ENCODE data around the gene ATP8B4. TPM values are rescaled to one million over a fixed set of nuclear protein-coding genes. Genes with fewer than 3 reads are reported as not detected.

Gene ATP8B4
- total RNA-seq, 1 donor from 2014 or later: 45.8 TPM

DNA sequence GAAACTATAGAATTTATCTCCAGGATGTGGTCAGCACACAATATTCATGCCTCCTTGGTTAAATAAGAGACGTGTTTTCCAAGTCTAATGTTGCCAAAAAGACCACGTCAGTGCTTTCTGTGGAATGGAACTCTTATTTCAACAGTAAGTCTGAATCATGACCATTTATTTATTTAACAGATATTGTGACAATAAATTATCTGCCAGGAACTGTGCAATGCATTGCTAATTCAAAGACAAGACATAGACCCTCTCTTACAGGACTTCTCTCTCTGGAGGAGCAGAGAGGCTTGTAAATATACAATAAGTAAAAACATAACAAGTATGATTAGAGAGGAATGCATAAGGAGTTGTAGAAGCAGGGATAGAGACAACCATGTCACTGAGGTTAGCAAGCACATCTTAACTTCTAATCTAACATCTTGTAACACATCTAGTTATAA lies 270.7 kb downstream of the ATP8B4 start:
- DNase-seq (ENCODE audit: low spot score): no peak
- Mint-ChIP-seq H3K27me3 (ENCODE audit: unreplicated experiment) (peaks cover 4% of the 10 kb centered on the region), H3K9me3 (ENCODE audit: unreplicated experiment) (peaks cover 4% of the 10 kb centered on the region)

DNA sequence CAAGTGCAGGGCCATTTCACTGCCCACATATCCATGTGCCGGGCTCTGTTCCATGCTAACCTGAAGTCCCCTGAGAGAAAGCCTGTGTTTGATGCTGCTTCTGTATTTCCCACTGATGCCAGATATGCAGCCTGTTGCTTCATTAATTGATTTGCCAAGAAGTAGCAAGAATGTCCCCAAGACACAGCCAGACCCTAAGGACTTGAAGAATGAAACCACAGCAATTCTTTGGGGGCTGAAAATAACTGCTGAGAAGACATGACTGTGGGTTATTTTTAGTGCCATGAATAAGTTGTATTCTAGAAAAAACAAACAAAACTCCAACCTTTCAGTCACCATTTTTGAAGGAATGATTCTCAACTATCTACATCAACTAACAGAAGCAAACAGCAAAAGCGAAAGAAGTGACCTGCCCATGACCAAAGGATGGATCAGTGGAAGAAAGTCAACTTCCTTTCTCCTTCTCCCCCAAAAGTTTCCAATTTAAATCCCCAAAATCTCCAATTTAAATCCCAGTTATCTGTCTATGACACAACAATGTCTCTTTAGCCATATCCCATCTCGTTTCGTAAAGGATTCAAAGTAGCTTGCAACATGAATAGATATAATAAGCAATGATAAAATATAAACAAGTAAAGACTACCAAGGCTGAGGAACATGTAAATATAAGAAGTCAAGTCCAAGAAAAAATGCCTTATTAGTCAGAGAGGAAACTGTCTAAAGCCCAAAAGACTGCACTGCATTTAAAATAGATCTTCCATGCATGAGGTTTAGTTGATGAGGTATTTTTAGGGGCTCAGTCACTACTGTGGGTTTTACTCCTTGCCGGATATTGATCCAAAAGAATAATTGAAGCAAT lies 271.4 kb downstream of the ATP8B4 start:
- TF ChIP-seq, protein P1, sequence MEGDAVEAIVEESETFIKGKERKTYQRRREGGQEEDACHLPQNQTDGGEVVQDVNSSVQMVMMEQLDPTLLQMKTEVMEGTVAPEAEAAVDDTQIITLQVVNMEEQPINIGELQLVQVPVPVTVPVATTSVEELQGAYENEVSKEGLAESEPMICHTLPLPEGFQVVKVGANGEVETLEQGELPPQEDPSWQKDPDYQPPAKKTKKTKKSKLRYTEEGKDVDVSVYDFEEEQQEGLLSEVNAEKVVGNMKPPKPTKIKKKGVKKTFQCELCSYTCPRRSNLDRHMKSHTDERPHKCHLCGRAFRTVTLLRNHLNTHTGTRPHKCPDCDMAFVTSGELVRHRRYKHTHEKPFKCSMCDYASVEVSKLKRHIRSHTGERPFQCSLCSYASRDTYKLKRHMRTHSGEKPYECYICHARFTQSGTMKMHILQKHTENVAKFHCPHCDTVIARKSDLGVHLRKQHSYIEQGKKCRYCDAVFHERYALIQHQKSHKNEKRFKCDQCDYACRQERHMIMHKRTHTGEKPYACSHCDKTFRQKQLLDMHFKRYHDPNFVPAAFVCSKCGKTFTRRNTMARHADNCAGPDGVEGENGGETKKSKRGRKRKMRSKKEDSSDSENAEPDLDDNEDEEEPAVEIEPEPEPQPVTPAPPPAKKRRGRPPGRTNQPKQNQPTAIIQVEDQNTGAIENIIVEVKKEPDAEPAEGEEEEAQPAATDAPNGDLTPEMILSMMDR (IDR thresholded peaks at IDR 0.05; ENCODE audit: unreplicated experiment): no peak
- Mint-ChIP-seq H3K36me3 (ENCODE audit: low read depth, unreplicated experiment) (peaks cover 48% of the 10 kb centered on the region), H3K4me3 (ENCODE audit: unreplicated experiment) (no peak overlapping the region), H3K27ac (ENCODE audit: unreplicated experiment) (no peak overlapping the region), H3K4me1 (ENCODE audit: unreplicated experiment) (no peaks in the 10 kb centered on the region), H3K9me3 (ENCODE audit: unreplicated experiment) (peaks cover 4% of the 10 kb centered on the region), H3K27me3 (ENCODE audit: unreplicated experiment) (peaks cover 8% of the 10 kb centered on the region)
- no peak for DNase-seq (ENCODE audit: low spot score)

More for the DNA sequence above, 270.7 kb downstream of the ATP8B4 start:
- TF ChIP-seq, protein P1 (IDR thresholded peaks at IDR 0.05; ENCODE audit: unreplicated experiment): no peak
- no peak overlapping the region for H3K27ac Mint-ChIP-seq (ENCODE audit: unreplicated experiment)
- H3K4me3 Mint-ChIP-seq (ENCODE audit: unreplicated experiment): no peak overlapping the region
- peaks cover 48% of the 10 kb centered on the region for H3K36me3 Mint-ChIP-seq (ENCODE audit: low read depth, unreplicated experiment)
- no peaks in the 10 kb centered on the region for H3K4me1 Mint-ChIP-seq (ENCODE audit: unreplicated experiment)

DNA sequence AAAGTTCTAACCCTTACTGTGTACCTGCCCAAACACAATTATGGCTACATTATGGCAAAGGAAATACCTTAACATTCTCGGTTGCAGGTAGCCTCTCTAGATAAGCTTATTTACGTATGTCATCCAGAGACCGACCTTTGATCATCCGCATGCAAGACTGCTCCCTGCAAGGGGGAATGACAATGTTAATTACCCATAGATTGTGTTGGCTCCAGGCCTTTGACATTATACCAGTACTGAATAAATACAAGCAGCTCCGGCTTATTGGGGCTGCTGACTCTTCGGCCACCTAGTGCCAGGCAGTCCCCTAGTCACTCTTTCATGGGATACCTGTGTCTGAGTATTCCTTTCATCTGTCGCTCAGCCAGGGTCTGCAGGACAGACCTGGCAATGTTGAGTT lies 274.6 kb downstream of the ATP8B4 start:
- no peaks in the 10 kb centered on the region for H3K4me1 Mint-ChIP-seq (ENCODE audit: unreplicated experiment)
- no peak for DNase-seq (ENCODE audit: low spot score)
- peaks cover 9% of the 10 kb centered on the region for H3K27me3 Mint-ChIP-seq (ENCODE audit: unreplicated experiment)
- peaks cover 57% of the 10 kb centered on the region for H3K36me3 Mint-ChIP-seq (ENCODE audit: low read depth, unreplicated experiment)
- H3K9me3 Mint-ChIP-seq (ENCODE audit: unreplicated experiment): peaks cover under 1% of the 10 kb centered on the region
- TF ChIP-seq, protein P1 (IDR thresholded peaks at IDR 0.05; ENCODE audit: unreplicated experiment): no peak
- no peak overlapping the region for H3K27ac Mint-ChIP-seq (ENCODE audit: unreplicated experiment)
- H3K4me3 Mint-ChIP-seq (ENCODE audit: unreplicated experiment): peak overlapping the region; percentile 71

DNA sequence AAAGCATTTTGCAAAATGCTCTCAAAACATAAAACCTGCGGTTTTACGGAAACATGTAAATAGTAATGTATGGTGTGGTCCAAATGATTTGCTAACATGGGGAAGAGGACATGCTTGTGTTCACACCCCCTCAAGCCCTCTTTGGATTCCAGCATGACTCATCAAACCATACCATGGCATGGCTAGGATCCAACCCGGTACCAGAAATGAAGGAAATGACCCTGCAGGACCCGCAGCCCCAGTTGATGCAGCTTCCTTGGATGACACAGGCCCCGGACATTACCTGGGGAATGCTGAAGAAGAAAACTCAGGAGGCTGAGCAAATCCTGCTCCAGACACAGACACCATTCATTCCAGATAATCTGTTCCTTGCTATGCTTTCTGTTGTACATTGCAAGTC lies 275.3 kb downstream of the ATP8B4 start:
- peaks cover 63% of the 10 kb centered on the region for H3K36me3 Mint-ChIP-seq (ENCODE audit: low read depth, unreplicated experiment)
- TF ChIP-seq, protein P1 (IDR thresholded peaks at IDR 0.05; ENCODE audit: unreplicated experiment): no peak

More for the DNA sequence above, 275.3 kb downstream of the ATP8B4 start:
- DNase-seq (ENCODE audit: low spot score): no peak
- peaks cover 7% of the 10 kb centered on the region for H3K9me3 Mint-ChIP-seq (ENCODE audit: unreplicated experiment)
- no peaks in the 10 kb centered on the region for H3K4me1 Mint-ChIP-seq (ENCODE audit: unreplicated experiment)
- peaks cover 15% of the 10 kb centered on the region for H3K27me3 Mint-ChIP-seq (ENCODE audit: unreplicated experiment)
- no peak overlapping the region for H3K4me3 Mint-ChIP-seq (ENCODE audit: unreplicated experiment)
- H3K27ac Mint-ChIP-seq (ENCODE audit: unreplicated experiment): no peak overlapping the region
